Measurements from ENCODE around the gene IRGQ.

The IRGQ gene

DNA sequence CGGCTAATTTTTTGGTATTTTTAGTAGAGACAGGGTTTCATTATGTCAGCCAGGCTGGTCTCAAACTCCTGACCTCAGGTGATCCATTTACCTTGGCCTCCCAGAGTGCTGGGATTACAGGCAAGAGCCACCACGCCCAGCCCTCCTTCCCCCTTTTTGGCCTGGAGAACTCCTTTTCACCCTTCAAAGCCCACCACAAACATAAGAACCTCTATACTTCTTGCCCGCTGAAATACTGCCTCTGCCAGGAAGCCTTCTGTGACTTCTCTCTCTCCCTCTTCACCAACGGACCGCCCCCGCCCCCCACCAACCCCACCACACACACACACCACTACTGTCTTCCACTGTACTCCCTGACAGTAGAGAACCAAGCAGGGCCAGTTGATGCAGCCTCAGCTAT, 21.0 kb upstream of the IRGQ start:
- DNase-seq (ENCODE audit: low read depth) = no peak
- H3K4me3 ChIP-seq (ENCODE audit: low read length) = no peak overlapping the region
- TF ChIP-seq, protein P1, sequence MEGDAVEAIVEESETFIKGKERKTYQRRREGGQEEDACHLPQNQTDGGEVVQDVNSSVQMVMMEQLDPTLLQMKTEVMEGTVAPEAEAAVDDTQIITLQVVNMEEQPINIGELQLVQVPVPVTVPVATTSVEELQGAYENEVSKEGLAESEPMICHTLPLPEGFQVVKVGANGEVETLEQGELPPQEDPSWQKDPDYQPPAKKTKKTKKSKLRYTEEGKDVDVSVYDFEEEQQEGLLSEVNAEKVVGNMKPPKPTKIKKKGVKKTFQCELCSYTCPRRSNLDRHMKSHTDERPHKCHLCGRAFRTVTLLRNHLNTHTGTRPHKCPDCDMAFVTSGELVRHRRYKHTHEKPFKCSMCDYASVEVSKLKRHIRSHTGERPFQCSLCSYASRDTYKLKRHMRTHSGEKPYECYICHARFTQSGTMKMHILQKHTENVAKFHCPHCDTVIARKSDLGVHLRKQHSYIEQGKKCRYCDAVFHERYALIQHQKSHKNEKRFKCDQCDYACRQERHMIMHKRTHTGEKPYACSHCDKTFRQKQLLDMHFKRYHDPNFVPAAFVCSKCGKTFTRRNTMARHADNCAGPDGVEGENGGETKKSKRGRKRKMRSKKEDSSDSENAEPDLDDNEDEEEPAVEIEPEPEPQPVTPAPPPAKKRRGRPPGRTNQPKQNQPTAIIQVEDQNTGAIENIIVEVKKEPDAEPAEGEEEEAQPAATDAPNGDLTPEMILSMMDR (conservative IDR thresholded peaks at IDR 0.05; ENCODE audit: low read length) = no peak

DNA sequence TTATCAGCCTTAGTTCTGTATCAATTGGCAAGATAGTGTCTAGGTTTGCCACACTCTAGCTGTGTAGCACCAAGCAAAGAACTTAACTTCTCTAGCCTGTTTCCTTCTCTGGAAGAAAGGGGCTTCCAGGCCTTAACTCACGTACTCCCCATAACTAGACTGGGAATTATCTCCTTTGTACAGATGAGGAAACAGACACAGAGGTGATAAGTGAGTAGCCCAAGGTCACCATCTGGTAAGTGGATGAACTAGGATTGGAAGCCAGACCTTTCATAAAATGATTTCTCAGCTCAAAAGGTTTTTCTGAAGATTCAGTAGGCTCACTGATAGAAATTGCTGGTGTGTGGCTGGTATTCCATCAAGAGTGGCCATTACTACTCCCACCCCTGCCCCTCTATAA, 20.4 kb upstream of the IRGQ start:
- no peak for DNase-seq (ENCODE audit: low read depth)
- no peak overlapping the region for H3K4me3 ChIP-seq (ENCODE audit: low read length)
- TF ChIP-seq, protein P1 (conservative IDR thresholded peaks at IDR 0.05; ENCODE audit: low read length) = no peak

DNA sequence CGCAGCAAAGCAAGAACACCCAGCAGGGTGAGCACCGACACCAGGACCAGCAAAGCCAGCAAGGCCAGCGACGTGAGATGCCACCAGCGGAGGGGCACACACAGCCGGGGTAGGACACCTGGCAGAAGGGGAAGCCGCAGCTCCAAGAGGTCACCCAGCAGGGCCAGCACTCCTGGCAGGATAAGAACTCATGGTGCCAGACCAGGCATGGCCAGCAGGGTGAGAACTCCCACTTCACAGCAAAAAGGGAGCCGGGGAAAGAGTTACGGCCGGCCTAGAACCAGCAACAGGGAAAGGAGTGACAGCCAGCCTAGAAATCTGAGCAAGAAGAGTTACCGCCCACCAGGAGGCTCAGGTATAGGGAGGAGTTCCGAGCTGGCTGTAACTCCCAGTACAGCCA, 16.4 kb upstream of the IRGQ start:
- H3K4me3 ChIP-seq (ENCODE audit: low read length) = no peak overlapping the region
- TF ChIP-seq, protein P1 (conservative IDR thresholded peaks at IDR 0.05; ENCODE audit: low read length) = no peak
- no peak for DNase-seq (ENCODE audit: low read depth)

DNA sequence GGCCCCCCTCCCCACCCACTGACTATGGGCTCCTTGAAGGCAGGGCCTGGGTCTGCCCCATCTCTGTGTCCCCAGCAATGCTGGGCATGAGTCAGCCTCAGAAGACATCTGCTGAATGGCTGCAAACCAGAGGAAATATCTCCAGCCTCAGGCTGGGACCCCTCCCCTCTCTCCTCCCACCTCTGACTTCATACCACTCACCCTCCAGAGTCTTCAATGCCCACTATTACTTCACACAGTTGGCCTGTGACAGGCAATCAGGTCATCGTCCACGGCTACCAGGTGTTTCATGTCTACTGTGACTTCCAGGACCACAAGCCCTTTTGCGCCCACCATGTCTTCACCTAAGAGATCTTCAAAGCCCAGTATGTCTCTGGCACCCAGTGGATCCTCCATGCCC, 15.9 kb upstream of the IRGQ start, which contains the start of gene SRRM5:
SRRM5 (plus strand) TSS at position 301 of the 400 bp plus-strand sequence; CDS start at position 335, 34 bp downstream.
- TF ChIP-seq, protein P1 (conservative IDR thresholded peaks at IDR 0.05; ENCODE audit: low read length) = no peak
- no peak for DNase-seq (ENCODE audit: low read depth)
- H3K4me3 ChIP-seq (ENCODE audit: low read length) = no peak within 1 kb of the TSS

DNA sequence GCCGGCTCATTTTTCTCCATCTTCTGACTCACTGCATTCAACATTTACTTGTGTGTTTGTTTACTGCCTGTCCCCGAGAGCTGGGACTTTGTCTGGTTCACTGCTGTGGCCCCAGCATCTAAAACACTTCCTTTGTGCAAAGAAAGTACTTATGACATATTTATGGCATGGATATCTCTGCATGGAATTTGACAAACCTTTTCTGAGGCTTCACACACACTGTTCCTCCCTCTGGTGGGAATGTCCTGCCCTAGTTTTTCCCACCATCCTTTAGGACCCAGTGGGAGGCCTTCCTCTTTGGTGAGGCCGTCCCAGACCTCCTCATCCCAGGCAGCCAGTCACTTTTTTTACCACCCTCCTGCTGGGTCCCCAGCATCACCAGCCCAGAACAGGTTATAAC, 14.6 kb upstream of the IRGQ start:
- DNase-seq (ENCODE audit: low read depth) = no peak
- TF ChIP-seq, protein P1 (conservative IDR thresholded peaks at IDR 0.05; ENCODE audit: low read length) = no peak
- no peak overlapping the region for H3K4me3 ChIP-seq (ENCODE audit: low read length)

DNA sequence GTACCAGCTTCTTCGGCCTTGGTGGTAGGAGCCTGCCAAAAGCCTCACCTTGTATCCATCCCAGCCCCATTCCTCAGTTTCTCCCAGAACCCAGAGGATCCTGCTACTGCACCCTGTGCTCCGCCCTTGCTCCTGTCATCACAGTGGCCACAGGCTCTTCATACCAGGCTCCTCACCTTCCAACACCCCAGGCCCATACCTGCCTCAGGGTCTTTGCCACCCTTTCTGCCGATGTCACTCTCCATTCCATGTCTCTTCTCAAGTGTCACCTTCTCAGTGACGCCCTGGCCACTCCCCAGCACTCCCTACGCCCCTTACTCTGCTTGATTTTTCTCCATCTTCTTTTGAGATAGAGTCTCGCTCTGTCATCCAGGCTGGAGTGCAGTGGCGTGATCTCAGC, 13.9 kb upstream of the IRGQ start:
- TF ChIP-seq, protein P1 (conservative IDR thresholded peaks at IDR 0.05; ENCODE audit: low read length) = no peak
- no peak for DNase-seq (ENCODE audit: low read depth)
- H3K4me3 ChIP-seq (ENCODE audit: low read length) = no peak overlapping the region

DNA sequence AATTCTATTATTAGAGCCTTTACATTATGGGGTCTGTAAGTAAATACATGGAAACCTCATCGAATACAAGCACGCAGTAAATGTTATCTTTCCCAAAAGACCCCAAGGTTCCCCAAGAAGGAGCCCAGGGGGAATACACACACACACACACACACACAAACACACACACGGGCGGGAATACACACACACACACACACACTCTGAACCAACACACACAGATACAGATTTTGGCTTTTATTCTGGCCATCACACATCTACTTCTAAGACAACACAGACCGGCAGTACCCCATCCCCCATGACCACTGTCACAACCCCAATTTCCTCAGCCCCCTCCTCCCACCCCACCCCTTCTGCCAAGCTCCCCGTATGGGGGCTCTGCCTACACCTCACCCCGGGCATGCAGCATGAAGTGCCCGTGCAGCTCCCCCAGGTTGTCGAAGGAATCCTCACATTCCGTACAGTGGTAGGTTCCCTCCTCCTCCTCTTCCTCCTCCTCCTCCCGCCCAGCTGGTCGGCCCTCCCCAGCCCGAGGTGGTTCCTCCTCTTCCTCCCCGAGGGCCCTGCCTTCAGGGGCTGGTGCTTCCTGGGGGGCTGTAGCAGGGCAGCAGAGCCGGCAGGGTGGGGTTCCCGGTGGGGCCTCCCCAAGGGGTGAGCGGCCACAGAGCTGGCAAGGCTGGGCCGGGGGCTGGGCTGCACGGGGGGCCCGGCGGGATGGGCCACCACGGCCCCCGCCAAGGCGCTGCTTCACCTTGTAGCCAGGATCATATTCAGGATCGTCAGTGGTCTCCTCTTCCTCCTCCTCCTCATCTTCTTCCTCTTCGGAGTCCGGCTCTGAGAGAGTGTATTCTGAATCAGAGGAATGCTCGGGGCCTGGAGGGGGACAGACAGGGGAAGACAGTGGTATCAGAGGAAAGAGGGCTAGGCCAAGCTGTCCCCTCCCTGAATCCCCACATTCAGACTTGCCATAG, 11.6 kb upstream of the IRGQ start:
- no peak for DNase-seq (ENCODE audit: low read depth)
- TF ChIP-seq, protein P1 (conservative IDR thresholded peaks at IDR 0.05; ENCODE audit: low read length) = no peak
- H3K4me3 ChIP-seq (ENCODE audit: low read length) = no peak overlapping the region

Measured in AG10803 (cell line).